HG02610 (cell line): ENCODE measurements around the gene BTLA.
"Not testable (repeated sequence)": the region's sequence is repeated elsewhere in the genome, so short reads cannot be mapped to it uniquely, and the experiment has no call there.

ENCODE experiments used
- ATAC-seq: cut with Tn5 transposase; IDR thresholded peaks from one replicate; pipeline ENCODE4 v1.9.1; 2021; ENCODE audit warnings: mild to moderate bottlenecking, moderate library complexity; ENCODE audit not compliant: unreplicated experiment

The BTLA gene

GRCh38 chr3:112498914-112499711 is at the start of gene BTLA:
TSS of gene BTLA (minus strand) at chr3:112499472. CDS start at chr3:112499358, 114 bp downstream.
- peak; percentile 51 for ATAC-seq

- no peak for ATAC-seq
These were observed 47.0 kb upstream of the BTLA start for GRCh38 chr3:112546216-112546759.

GRCh38 chr3:112539825-112540650 is 40.8 kb upstream of the BTLA start:
- ATAC-seq = peak; percentile 97

GRCh38 chr3:112531358-112531781 is 32.1 kb upstream of the BTLA start:
- ATAC-seq = no peak

GRCh38 chr3:112530573-112530972 is 31.3 kb upstream of the BTLA start:
- ATAC-seq = no peak

- not testable (repeated sequence) for ATAC-seq
These were observed 24.9 kb upstream of the BTLA start for GRCh38 chr3:112524127-112524526.

GRCh38 chr3:112519424-112520001 is 20.2 kb upstream of the BTLA start:
- ATAC-seq = peak; percentile 61

GRCh38 chr3:112518970-112519369 is 19.7 kb upstream of the BTLA start:
- not testable (repeated sequence) for ATAC-seq

GRCh38 chr3:112514527-112515128 is 15.4 kb upstream of the BTLA start:
- peak; percentile 99 for ATAC-seq

GRCh38 chr3:112512320-112512719 is 13.0 kb upstream of the BTLA start:
- ATAC-seq = no peak

GRCh38 chr3:112508860-112509259 is 9.6 kb upstream of the BTLA start:
- no peak for ATAC-seq

GRCh38 chr3:112508261-112508660 is 9.0 kb upstream of the BTLA start:
- ATAC-seq = no peak

- ATAC-seq = no peak
These were observed 6.6 kb upstream of the BTLA start for GRCh38 chr3:112505907-112506306.

GRCh38 chr3:112504123-112504522 is 4.9 kb upstream of the BTLA start:
- ATAC-seq = no peak

- no peak for ATAC-seq
These were observed 4.2 kb upstream of the BTLA start for GRCh38 chr3:112503304-112503972.

- ATAC-seq = no peak
These were observed 1.3 kb upstream of the BTLA start for GRCh38 chr3:112500621-112501020.

GRCh38 chr3:112497897-112498548 is 1.2 kb downstream of the BTLA start:
- no peak for ATAC-seq

- ATAC-seq = no peak
These were observed 2.8 kb downstream of the BTLA start for GRCh38 chr3:112496366-112497067.

- ATAC-seq = not testable (repeated sequence)
These were observed 4.9 kb downstream of the BTLA start for GRCh38 chr3:112494448-112494767.
